ENCODE results near the gene CAPZB.
A peak's percentile ranks its signal among the peaks of the same experiment; 100 is the strongest.

Gene CAPZB

GRCh38 chr1:19384772-19385187 is 100.6 kb downstream of the CAPZB start:
- DNase-seq (ENCODE audit: low read depth in 1 of 2, low spot score in 1 of 2), result no peak
- no peak for TF ChIP-seq JUND (IDR thresholded peaks at IDR 0.05; ENCODE audit: low read depth)
- in situ Hi-C loops (cut with HindIII; ENCODE audit: low pct_unique_long_range_greater_than_20kb, low sequenced_read_pairs), result no loop called here

DNA sequence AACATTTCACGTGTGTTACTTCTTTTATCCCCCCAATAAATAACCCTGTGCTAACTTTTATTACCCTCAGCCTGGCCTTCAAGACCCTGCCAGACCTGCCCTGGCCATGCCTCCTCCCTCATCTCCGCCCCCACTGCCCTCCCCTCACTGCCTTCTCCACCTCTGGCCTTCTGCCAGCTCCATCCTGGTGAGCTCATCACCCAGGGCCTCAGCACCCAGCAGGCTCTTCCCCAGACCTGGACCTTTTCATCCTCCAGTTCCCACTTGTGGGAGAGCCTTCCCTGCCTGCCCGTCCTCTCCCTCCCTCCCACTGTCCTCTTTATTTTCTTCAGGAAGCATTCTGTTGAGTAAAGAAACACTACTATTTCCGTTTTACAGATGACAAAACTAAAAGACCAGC is 101.2 kb downstream of the CAPZB start:
- peak in 1 of 2 experiments; percentile 48 for DNase-seq (ENCODE audit: low read depth in 1 of 2, low spot score in 1 of 2)
- in situ Hi-C loops (cut with HindIII; ENCODE audit: low pct_unique_long_range_greater_than_20kb, low sequenced_read_pairs), result no loop called here
- no peak for TF ChIP-seq JUND (IDR thresholded peaks at IDR 0.05; ENCODE audit: low read depth)

DNA sequence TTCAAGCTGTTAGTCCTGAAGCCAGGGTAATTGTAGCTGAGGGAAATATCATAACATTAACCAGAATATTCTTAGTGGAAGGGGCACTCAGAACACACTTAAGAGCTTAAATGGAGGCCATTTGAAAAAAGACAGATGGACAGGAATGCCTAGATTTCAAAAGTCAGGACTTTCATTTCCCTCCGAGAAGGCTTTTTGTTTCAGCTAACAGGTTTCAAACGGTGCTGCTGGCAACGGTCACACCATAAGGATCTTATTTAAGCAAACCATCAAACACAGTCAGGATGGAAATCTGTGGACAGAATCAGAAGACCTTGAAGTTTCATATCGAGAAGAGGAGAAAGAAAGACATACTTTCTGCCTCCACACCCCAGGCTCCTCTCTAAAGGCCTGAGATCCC is 103.1 kb downstream of the CAPZB start:
- in situ Hi-C loops (cut with HindIII; ENCODE audit: low pct_unique_long_range_greater_than_20kb, low sequenced_read_pairs), result no loop called here
- DNase-seq (ENCODE audit: low read depth in 1 of 2, low spot score in 1 of 2), result no peak

DNA sequence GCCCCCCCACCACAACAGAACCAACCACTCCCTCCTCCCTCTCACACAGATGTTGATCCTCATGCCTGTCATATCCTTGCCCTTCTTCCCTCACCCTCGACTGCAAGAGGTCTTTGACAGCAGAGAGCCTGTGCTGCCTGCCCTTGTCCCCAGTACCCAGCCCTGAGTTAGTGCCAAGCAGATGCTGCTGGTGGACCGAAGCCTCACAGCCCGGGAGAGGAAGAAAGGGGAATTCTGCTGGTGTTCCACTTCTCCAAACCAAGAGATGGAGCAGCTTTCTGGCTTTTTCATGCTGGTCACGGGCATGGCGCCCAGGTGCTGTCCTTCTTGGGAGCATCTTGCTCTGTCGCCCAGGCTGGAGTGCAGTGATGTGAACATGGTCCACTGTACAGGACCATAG is 104.1 kb downstream of the CAPZB start:
- TF ChIP-seq JUND (IDR thresholded peaks at IDR 0.05; ENCODE audit: low read depth), result no peak
- no peak for DNase-seq (ENCODE audit: low read depth in 1 of 2, low spot score in 1 of 2)
- in situ Hi-C loops (cut with HindIII; ENCODE audit: low pct_unique_long_range_greater_than_20kb, low sequenced_read_pairs), result no loop called here

More for the DNA sequence above, 103.1 kb downstream of the CAPZB start:
- TF ChIP-seq JUND (IDR thresholded peaks at IDR 0.05; ENCODE audit: low read depth), result no peak

DNA sequence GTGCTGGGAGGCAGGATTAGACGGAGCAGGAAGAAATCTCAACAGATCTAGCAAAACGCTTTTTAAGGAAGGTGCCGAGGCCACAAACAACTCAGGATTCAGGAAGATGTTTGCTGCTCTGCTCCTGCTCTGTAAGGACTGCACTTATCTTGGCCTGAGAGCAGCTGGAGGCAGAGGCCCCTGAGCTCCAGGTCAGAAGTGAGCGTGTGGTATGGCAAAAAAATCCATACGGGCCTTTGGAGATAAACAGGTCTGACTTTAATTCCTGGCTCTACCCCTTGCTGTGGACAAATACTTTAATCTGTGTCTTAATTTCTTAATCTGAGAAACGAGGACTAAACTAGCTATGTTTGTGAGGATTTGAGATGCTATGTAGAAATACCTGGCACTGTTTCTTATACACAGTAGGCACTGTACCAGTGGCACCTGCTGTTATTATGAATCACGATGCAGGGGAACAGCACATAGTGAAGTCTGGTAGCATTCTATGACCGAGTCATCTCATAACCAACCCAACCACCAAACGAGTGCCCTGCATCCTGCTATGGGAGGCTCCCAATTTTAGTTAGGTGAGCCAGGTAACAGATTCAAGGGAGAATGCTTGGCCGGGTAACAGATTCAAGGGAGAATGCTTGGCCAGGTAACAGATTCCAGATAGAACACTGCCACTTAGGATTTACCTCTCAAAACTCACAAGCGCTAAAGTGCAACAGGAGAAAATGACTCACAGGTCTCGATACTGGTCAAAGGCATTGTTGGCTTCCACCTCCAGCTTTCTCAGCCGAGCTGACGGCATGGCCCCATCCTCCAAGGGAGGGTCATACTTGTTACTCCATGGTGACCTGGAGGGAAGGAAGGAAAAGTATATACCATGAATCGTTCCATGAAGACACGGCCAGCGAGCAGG is 107.3 kb downstream of the CAPZB start:
- no peak for TF ChIP-seq JUND (IDR thresholded peaks at IDR 0.05; ENCODE audit: low read depth)
- in situ Hi-C loops (cut with HindIII; ENCODE audit: low pct_unique_long_range_greater_than_20kb, low sequenced_read_pairs), result no loop called here
- DNase-seq (ENCODE audit: low read depth in 1 of 2, low spot score in 1 of 2), result no peak

GRCh38 chr1:19376428-19377372 is 108.6 kb downstream of the CAPZB start:
- in situ Hi-C loops (cut with HindIII; ENCODE audit: low pct_unique_long_range_greater_than_20kb, low sequenced_read_pairs), result no loop called here
- no peak for DNase-seq (ENCODE audit: low read depth in 1 of 2, low spot score in 1 of 2)
- TF ChIP-seq JUND (IDR thresholded peaks at IDR 0.05; ENCODE audit: low read depth), result no peak

GRCh38 chr1:19375631-19376400 is 109.5 kb downstream of the CAPZB start:
- no peak for DNase-seq (ENCODE audit: low read depth in 1 of 2, low spot score in 1 of 2)
- in situ Hi-C loops (cut with HindIII; ENCODE audit: low pct_unique_long_range_greater_than_20kb, low sequenced_read_pairs), result no loop called here
- no peak for TF ChIP-seq JUND (IDR thresholded peaks at IDR 0.05; ENCODE audit: low read depth)

- TF ChIP-seq JUND (IDR thresholded peaks at IDR 0.05; ENCODE audit: low read depth), result no peak
- in situ Hi-C loops (cut with HindIII; ENCODE audit: low pct_unique_long_range_greater_than_20kb, low sequenced_read_pairs), result no loop called here
- DNase-seq (ENCODE audit: low read depth in 1 of 2, low spot score in 1 of 2), result no peak
Observed at GRCh38 chr1:19374926-19375325, 110.4 kb downstream of the CAPZB start.

DNA sequence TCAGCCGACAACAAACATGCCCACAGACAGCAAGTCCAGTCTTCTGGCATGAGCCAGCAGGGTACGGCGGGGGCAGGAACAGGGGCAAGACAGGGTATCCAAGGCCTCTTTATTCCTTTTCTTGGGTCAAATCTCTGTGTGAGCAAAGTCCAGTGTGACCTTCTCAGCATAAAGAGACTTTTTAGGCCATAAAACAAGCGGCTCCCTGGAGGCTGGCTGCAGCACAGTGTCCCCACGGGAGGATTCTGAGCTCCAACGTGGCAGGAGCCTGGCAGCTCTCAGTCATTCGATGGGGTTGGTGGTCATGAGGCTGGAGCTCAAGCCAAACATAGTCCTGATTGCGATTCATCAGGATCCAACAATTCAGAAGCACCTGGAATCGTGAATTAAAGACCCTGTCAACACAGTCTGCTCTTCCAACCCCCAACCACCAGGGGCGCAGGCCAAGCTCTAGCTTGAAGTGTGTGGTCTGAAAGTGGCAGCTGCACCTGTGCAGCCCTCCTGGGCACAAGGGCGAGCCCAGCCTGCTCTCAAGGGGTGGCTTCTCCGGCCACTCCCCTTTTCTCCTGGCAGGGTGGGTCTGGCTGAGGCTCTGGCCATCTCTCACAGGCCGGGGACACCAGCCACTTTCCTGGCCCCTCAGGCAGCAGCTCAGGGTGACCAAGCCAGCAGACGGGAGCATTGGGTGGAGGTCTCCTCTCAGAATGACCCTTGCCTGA is 111.1 kb downstream of the CAPZB start:
- in situ Hi-C loops (cut with HindIII; ENCODE audit: low pct_unique_long_range_greater_than_20kb, low sequenced_read_pairs), result no loop called here
- no peak for TF ChIP-seq JUND (IDR thresholded peaks at IDR 0.05; ENCODE audit: low read depth)

GRCh38 chr1:19373211-19374082 is 111.9 kb downstream of the CAPZB start:
- TF ChIP-seq JUND (IDR thresholded peaks at IDR 0.05; ENCODE audit: low read depth), result no peak
- DNase-seq (ENCODE audit: low read depth in 1 of 2, low spot score in 1 of 2), result no peak
- in situ Hi-C loops (cut with HindIII; ENCODE audit: low pct_unique_long_range_greater_than_20kb, low sequenced_read_pairs), result no loop called here

More for the DNA sequence above, 111.1 kb downstream of the CAPZB start:
- no peak for DNase-seq (ENCODE audit: low read depth in 1 of 2, low spot score in 1 of 2)

DNA sequence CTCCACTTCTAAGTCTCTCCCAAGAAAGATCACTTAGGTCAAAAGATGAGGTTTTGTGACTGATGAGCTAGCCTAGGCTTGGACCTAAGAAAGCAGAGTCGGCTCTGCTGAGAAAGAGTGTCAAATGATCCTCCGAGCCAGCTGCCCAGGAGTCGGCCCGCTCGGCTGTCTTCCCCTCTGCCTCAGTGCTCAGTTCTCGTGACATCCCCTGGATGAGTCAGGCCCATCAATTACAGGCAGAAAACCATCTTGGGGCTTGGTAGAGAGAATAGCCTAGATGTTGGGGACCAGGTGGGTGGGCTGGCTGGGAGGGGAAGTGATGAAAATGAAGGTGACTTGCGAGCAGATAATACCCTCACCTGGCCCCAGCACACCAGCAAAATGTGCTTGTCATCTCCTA is 112.7 kb downstream of the CAPZB start:
- TF ChIP-seq JUND (IDR thresholded peaks at IDR 0.05; ENCODE audit: low read depth), result no peak
- DNase-seq (ENCODE audit: low read depth in 1 of 2, low spot score in 1 of 2), result no peak
- in situ Hi-C loops (cut with HindIII; ENCODE audit: low pct_unique_long_range_greater_than_20kb, low sequenced_read_pairs), result no loop called here

Data from T47D (cell line).